SK-N-SH treated with all-trans-retinoic acid at 6 μM for 48 hours (cell line): ENCODE results near the gene HIVEP3.

Experiments used
- ATAC-seq: fragments of 200-7000 bp; cut with Tn5 transposase; 3 replicates; pipeline ENCODE4 v1.9.1; 2020; ENCODE audit warnings: mild to moderate bottlenecking, moderate library complexity
- ARNTL ChIP-seq: fragments of 450-650 bp; formaldehyde crosslinking; IDR thresholded peaks from 2 replicates; pipeline ENCODE4 v1.5.0; 2020; ENCODE audit warnings: low read depth, mild to moderate bottlenecking, moderate library complexity, borderline replicate concordance
- CSDC2 ChIP-seq: fragments of 250-450 bp; sonication (Bioruptor Pico); IDR thresholded peaks from 2 replicates; pipeline ENCODE4 v1.5.0; 2020; ENCODE audit warnings: mild to moderate bottlenecking, moderate library complexity
- ESRRG ChIP-seq: fragments of 250-450 bp; sonication (Bioruptor Pico); IDR thresholded peaks from 2 replicates; pipeline ENCODE4 v1.6.1; 2021; ENCODE audit warnings: mild to moderate bottlenecking
- GLIS3 ChIP-seq: fragments of 250-450 bp; sonication (Bioruptor Pico); IDR thresholded peaks from 2 replicates; pipeline ENCODE4 v1.5.0; 2020; ENCODE audit warnings: mild to moderate bottlenecking, moderate library complexity
- ISL1 ChIP-seq: fragments of 250-450 bp; sonication (Bioruptor Pico); IDR thresholded peaks from 2 replicates; pipeline ENCODE4 v2.1.2; 2022; ENCODE audit warnings: mild to moderate bottlenecking, moderate library complexity
- OSR1 ChIP-seq: fragments of 250-450 bp; sonication (Bioruptor Pico); IDR thresholded peaks from 2 replicates; pipeline ENCODE4 v1.8.0; 2022; ENCODE audit warnings: moderate library complexity, mild to moderate bottlenecking, inconsistent platforms
- PPARA ChIP-seq: fragments of 250-450 bp; sonication (Bioruptor Pico); IDR thresholded peaks from 2 replicates; pipeline ENCODE4 v1.5.0; 2020; ENCODE audit warnings: mild to moderate bottlenecking, borderline replicate concordance
- RARB ChIP-seq: fragments of 250-450 bp; sonication (Bioruptor Pico); IDR thresholded peaks from 2 replicates; pipeline ENCODE4 v1.8.0; 2021; ENCODE audit warnings: mild to moderate bottlenecking, moderate library complexity
- SNAI2 ChIP-seq: fragments of 250-450 bp; sonication (Bioruptor Pico); IDR thresholded peaks from 2 replicates; pipeline ENCODE4 v1.5.0; 2020; ENCODE audit warnings: mild to moderate bottlenecking, moderate library complexity
- TCF4 ChIP-seq: fragments of 250-450 bp; sonication (Bioruptor Pico); IDR thresholded peaks from 2 replicates; pipeline ENCODE4 v1.8.0; 2021; ENCODE audit warnings: mild to moderate bottlenecking, moderate library complexity, borderline replicate concordance
- TOX ChIP-seq: fragments of 250-450 bp; sonication (Bioruptor Pico); IDR thresholded peaks from 2 replicates; pipeline ENCODE4 v1.8.0; 2021; ENCODE audit warnings: mild to moderate bottlenecking, moderate library complexity, borderline replicate concordance
- ZC3H10 ChIP-seq: fragments of 250-450 bp; sonication (Bioruptor Pico); IDR thresholded peaks from 2 replicates; pipeline ENCODE4 v1.5.1; 2021; ENCODE audit warnings: mild to moderate bottlenecking, moderate library complexity
- ZFP30 ChIP-seq: fragments of 450-650 bp; formaldehyde crosslinking; IDR thresholded peaks from 2 replicates; pipeline ENCODE4 v1.5.0; 2022; ENCODE audit warnings: mild to moderate bottlenecking, moderate library complexity
- ZNF565 ChIP-seq: fragments of 450-650 bp; formaldehyde crosslinking; conservative IDR thresholded peaks from 2 replicates; pipeline ENCODE4 v1.5.0; 2020; ENCODE audit warnings: low read depth, mild to moderate bottlenecking, moderate library complexity
- ZNF70 ChIP-seq: fragments of 450-650 bp; formaldehyde crosslinking; IDR thresholded peaks from 2 replicates; pipeline ENCODE4 v1.5.0; 2020; ENCODE audit warnings: mild to moderate bottlenecking, moderate library complexity
- TF ChIP-seq, protein P1 (sequence below): fragments of 250-450 bp; sonication (Bioruptor Pico); IDR thresholded peaks from 2 replicates; pipeline ENCODE4 v1.5.0; 2020; ENCODE audit warnings: mild to moderate bottlenecking, moderate library complexity
- TF ChIP-seq, protein P2 (sequence below): fragments of 250-450 bp; sonication (Bioruptor Pico); IDR thresholded peaks from 2 replicates; pipeline ENCODE4 v1.5.1; 2020; ENCODE audit warnings: low read depth, mild to moderate bottlenecking, moderate library complexity
- TF ChIP-seq, protein P3 (sequence below): fragments of 250-450 bp; sonication (Bioruptor Pico); IDR thresholded peaks from 2 replicates; pipeline ENCODE4 v1.5.1; 2021; ENCODE audit warnings: mild to moderate bottlenecking, moderate library complexity
- TF ChIP-seq, protein P4 (sequence below): fragments of 250-450 bp; sonication (Bioruptor Pico); IDR thresholded peaks from 2 replicates; pipeline ENCODE4 v1.8.0; 2020; ENCODE audit warnings: mild to moderate bottlenecking, moderate library complexity, borderline replicate concordance

The HIVEP3 gene

DNA sequence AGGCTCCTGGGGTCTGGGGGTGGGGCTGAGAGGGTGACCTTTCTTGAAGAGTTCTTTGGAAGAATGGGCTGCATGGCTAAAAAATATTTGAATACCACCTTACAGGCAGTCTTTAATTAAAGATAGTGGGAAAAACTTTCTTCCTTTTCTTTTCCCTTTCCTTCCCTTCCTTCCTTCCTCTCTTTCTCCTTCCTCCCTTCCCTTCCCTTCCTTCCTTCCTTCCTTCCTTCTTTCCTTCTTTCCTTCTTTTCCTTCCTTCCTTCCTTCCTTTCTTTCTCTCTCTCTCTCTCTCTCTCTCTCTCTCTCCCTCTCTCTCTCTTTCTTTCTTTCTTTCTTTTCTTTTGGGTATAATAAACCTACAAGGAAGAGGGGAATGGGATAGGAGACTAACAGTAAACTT is 356.4 kb downstream of the HIVEP3 start:
- ATAC-seq: no peak
- TF ChIP-seq ZFP30 (no peak), ARNTL (CRISPR knock-in tag) (no peak), SNAI2 (CRISPR knock-in tag) (no peak), GLIS3 (no peak), ISL1 (no peak), CSDC2 (no peak), ESRRG (CRISPR knock-in tag) (no peak), ZC3H10 (CRISPR knock-in tag) (no peak)
- TF ChIP-seq, protein P1, sequence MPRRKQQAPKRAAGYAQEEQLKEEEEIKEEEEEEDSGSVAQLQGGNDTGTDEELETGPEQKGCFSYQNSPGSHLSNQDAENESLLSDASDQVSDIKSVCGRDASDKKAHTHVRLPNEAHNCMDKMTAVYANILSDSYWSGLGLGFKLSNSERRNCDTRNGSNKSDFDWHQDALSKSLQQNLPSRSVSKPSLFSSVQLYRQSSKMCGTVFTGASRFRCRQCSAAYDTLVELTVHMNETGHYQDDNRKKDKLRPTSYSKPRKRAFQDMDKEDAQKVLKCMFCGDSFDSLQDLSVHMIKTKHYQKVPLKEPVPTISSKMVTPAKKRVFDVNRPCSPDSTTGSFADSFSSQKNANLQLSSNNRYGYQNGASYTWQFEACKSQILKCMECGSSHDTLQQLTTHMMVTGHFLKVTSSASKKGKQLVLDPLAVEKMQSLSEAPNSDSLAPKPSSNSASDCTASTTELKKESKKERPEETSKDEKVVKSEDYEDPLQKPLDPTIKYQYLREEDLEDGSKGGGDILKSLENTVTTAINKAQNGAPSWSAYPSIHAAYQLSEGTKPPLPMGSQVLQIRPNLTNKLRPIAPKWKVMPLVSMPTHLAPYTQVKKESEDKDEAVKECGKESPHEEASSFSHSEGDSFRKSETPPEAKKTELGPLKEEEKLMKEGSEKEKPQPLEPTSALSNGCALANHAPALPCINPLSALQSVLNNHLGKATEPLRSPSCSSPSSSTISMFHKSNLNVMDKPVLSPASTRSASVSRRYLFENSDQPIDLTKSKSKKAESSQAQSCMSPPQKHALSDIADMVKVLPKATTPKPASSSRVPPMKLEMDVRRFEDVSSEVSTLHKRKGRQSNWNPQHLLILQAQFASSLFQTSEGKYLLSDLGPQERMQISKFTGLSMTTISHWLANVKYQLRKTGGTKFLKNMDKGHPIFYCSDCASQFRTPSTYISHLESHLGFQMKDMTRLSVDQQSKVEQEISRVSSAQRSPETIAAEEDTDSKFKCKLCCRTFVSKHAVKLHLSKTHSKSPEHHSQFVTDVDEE: no peak
- TF ChIP-seq, protein P2, sequence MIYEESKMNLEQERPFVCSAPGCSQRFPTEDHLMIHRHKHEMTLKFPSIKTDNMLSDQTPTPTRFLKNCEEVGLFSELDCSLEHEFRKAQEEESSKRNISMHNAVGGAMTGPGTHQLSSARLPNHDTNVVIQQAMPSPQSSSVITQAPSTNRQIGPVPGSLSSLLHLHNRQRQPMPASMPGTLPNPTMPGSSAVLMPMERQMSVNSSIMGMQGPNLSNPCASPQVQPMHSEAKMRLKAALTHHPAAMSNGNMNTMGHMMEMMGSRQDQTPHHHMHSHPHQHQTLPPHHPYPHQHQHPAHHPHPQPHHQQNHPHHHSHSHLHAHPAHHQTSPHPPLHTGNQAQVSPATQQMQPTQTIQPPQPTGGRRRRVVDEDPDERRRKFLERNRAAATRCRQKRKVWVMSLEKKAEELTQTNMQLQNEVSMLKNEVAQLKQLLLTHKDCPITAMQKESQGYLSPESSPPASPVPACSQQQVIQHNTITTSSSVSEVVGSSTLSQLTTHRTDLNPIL (CRISPR knock-in tag): no peak
- TF ChIP-seq, protein P3, sequence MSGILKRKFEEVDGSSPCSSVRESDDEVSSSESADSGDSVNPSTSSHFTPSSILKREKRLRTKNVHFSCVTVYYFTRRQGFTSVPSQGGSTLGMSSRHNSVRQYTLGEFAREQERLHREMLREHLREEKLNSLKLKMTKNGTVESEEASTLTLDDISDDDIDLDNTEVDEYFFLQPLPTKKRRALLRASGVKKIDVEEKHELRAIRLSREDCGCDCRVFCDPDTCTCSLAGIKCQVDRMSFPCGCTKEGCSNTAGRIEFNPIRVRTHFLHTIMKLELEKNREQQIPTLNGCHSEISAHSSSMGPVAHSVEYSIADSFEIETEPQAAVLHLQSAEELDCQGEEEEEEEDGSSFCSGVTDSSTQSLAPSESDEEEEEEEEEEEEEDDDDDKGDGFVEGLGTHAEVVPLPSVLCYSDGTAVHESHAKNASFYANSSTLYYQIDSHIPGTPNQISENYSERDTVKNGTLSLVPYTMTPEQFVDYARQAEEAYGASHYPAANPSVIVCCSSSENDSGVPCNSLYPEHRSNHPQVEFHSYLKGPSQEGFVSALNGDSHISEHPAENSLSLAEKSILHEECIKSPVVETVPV (CRISPR knock-in tag): no peak

GRCh38 chr1:41560931-41561330 is 357.8 kb downstream of the HIVEP3 start:
- no peak for ATAC-seq
- TF ChIP-seq, protein P2 (CRISPR knock-in tag): no peak
- no peak for TF ChIP-seq ISL1
- TF ChIP-seq, protein P3 (CRISPR knock-in tag): no peak
- TF ChIP-seq, protein P1: no peak
- no peak for TF ChIP-seq PPARA (CRISPR knock-in tag)
- TF ChIP-seq CSDC2: no peak
- TF ChIP-seq SNAI2 (CRISPR knock-in tag): no peak
- TF ChIP-seq ESRRG (CRISPR knock-in tag): no peak
- no peak for TF ChIP-seq ZFP30
- TF ChIP-seq, protein P4, sequence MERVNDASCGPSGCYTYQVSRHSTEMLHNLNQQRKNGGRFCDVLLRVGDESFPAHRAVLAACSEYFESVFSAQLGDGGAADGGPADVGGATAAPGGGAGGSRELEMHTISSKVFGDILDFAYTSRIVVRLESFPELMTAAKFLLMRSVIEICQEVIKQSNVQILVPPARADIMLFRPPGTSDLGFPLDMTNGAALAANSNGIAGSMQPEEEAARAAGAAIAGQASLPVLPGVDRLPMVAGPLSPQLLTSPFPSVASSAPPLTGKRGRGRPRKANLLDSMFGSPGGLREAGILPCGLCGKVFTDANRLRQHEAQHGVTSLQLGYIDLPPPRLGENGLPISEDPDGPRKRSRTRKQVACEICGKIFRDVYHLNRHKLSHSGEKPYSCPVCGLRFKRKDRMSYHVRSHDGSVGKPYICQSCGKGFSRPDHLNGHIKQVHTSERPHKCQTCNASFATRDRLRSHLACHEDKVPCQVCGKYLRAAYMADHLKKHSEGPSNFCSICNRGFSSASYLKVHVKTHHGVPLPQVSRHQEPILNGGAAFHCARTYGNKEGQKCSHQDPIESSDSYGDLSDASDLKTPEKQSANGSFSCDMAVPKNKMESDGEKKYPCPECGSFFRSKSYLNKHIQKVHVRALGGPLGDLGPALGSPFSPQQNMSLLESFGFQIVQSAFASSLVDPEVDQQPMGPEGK (CRISPR knock-in tag): no peak
- no peak for TF ChIP-seq ZC3H10 (CRISPR knock-in tag)
- TF ChIP-seq GLIS3: no peak
- TF ChIP-seq RARB (CRISPR knock-in tag): no peak
- no peak for TF ChIP-seq TOX (CRISPR knock-in tag)
- no peak for TF ChIP-seq ZNF565 (CRISPR knock-in tag)
- no peak for TF ChIP-seq OSR1 (CRISPR knock-in tag)
- no peak for TF ChIP-seq ARNTL (CRISPR knock-in tag)
- no peak for TF ChIP-seq ZNF70 (CRISPR knock-in tag)
- no peak for TF ChIP-seq TCF4 (CRISPR knock-in tag)
